HT1080 (cell line): ENCODE results near the gene NBPF4. TPM values are rescaled to one million over a fixed set of nuclear protein-coding genes. Genes with fewer than 3 reads are reported as not detected.

Experiments used
- total RNA-seq: library from RNA; depleted of rRNA; stranded (reverse); fragments of >200 nt; shearing (Covaris generic); gene quantifications from 2 replicates; pipeline ENCODE4 v1.2.3, GENCODE V29; 2014; rRNA removed

Gene NBPF4
- total RNA-seq, 1 experiment from 2014 or later: not detected

Other genes with a start within 250 kb of the NBPF4 start
- 25.9 and 32.7 TPM in 2 replicates for gene SLC25A24, start 43.7 kb downstream of the NBPF4 start, total RNA-seq
- not detected in 2 replicates for gene NBPF6, start 206.3 kb upstream of the NBPF4 start, total RNA-seq